K562 (cell line): Measurements from ENCODE around the gene STAT6. TPM values are rescaled to one million over a fixed set of nuclear protein-coding genes. Genes with fewer than 3 reads are reported as not detected.
"Not testable (repeated sequence)": the region's sequence is repeated elsewhere in the genome, so short reads cannot be mapped to it uniquely, and the experiment has no call there.

ENCODE experiments used
- ATAC-seq: fragments of 200-7000 bp; cut with Tn5 transposase; 3 replicates; pipeline ENCODE4 v1.9.1; 2020; ENCODE audit warnings: moderate library complexity
- BruUV-seq: library from RNA; stranded (reverse); fragments of 400-500 nt; replicated peaks from 2 replicates; lab custom pipeline; 2021; lab: Mats Ljungman, UMichigan
- CTCF ChIA-PET: fragments of 300-600 bp; formaldehyde crosslinking; extraction: SDS; loops from one replicate; lab custom pipeline; 2021; ENCODE audit warnings: low intra/inter-chr PET ratio; lab: Yijun Ruan, JAX
- POLR2A ChIA-PET: fragments of 300-600, 350-650 bp; sonication (Branson Sonifier 250); formaldehyde crosslinking; extraction: SDS; loops from one replicate; lab custom pipeline; 2021; ENCODE audit warnings: antibody characterized with exemption, inconsistent platforms; lab: Yijun Ruan, JAX
- DNase-seq, 4 experiments: peaks; one replicate each; pipeline versions ENCODE4 v3.0.0 to v3.0.0-alpha.2; 2011 to 2018; ENCODE audit warnings: low spot score in 3 of 4, mixed read lengths in 3 of 4; ENCODE audit errors: extremely low read depth in 1 of 4
- FAIRE-seq: peaks from 2 replicates; lab custom pipeline; 2011; peaks lifted over from hg19 to GRCh38; lab: Jason Lieb, UNC
- H2AFZ ChIP-seq: 2 replicates; pipeline ENCODE4 v1.6.0; 2011; ENCODE audit warnings: low read depth, low read length, control low read depth, inconsistent platforms
- H3K27ac ChIP-seq: fragments of 200-600 bp; 3 replicates; pipeline ENCODE4 v1.8.0; 2011; ENCODE audit warnings: low read depth, mild to moderate bottlenecking, control low read depth, inconsistent platforms, low read length, moderate library complexity, mixed read lengths; ENCODE audit errors: extremely low read depth
- H3K27me3 ChIP-seq, 2 experiments: fragments of 300-600 bp in 1 of 2; 2 replicates in 1 of 2; 3 replicates in 1 of 2; pipeline versions ENCODE4 v1.6.0 to v1.8.0; 2011; ENCODE audit warnings: inconsistent platforms in 2 of 2, low read length in 2 of 2, mild to moderate bottlenecking in 1 of 2, mixed read lengths in 1 of 2, moderate library complexity in 1 of 2; ENCODE audit not compliant: control insufficient read depth in 2 of 2, insufficient read depth in 2 of 2
- H3K36me3 ChIP-seq: fragments of 300-600 bp; 3 replicates; pipeline ENCODE4 v1.8.0; 2011; ENCODE audit warnings: mild to moderate bottlenecking, low read length, inconsistent platforms; ENCODE audit not compliant: control insufficient read depth, insufficient read depth
- H3K4me1 ChIP-seq, 2 experiments: fragments of 200-600 bp in 1 of 2; replicated peaks in 1 of 2; 2 replicates in 1 of 2; 3 replicates in 1 of 2; pipeline versions ENCODE4 v1.5.1 to v1.8.0; 2011; ENCODE audit warnings: inconsistent platforms in 2 of 2, low read length in 2 of 2, mild to moderate bottlenecking in 1 of 2, mixed read lengths in 1 of 2, moderate library complexity in 1 of 2; ENCODE audit not compliant: control insufficient read depth in 2 of 2, insufficient read depth in 2 of 2
- H3K4me2 ChIP-seq: 2 replicates; pipeline ENCODE4 v1.6.1; 2011; ENCODE audit warnings: low read length, control low read depth, inconsistent platforms, mixed read lengths; ENCODE audit not compliant: insufficient read depth
- H3K4me3 ChIP-seq: fragments of 200-600 bp; sonication (generic), shearing (Covaris generic); 2 replicates; pipeline ENCODE4 v1.5.1; 2016; ENCODE audit warnings: control low read depth, inconsistent platforms
- H3K79me2 ChIP-seq: fragments of 200-600 bp; 3 replicates; pipeline ENCODE4 v1.8.0; 2011; ENCODE audit warnings: low read length, inconsistent platforms; ENCODE audit not compliant: control insufficient read depth, insufficient read depth
- H3K9ac ChIP-seq, 2 experiments: 2 replicates each; pipeline versions ENCODE4 v1.6.0 to v1.6.1; 2011; ENCODE audit warnings: low read depth in 2 of 2, low read length in 2 of 2, control low read depth in 1 of 2, inconsistent platforms in 1 of 2, mild to moderate bottlenecking in 1 of 2, mixed read lengths in 1 of 2; ENCODE audit not compliant: insufficient read depth in 1 of 2
- H3K9me1 ChIP-seq: one replicate; pipeline ENCODE4 v1.6.0; 2011; ENCODE audit warnings: inconsistent platforms, mild to moderate bottlenecking, low read length, moderate library complexity; ENCODE audit not compliant: control insufficient read depth, insufficient read depth
- H3K9me3 ChIP-seq: replicated peaks from 2 replicates; pipeline ENCODE4 v1.5.1; 2011; ENCODE audit warnings: low read depth, low read length, inconsistent platforms; ENCODE audit not compliant: control insufficient read depth, insufficient read depth
- H4K20me1 ChIP-seq: replicated peaks from 2 replicates; pipeline ENCODE4 v1.6.1; 2011; ENCODE audit warnings: low read length, inconsistent platforms, mixed read lengths; ENCODE audit not compliant: control insufficient read depth, insufficient read depth
- WGBS: fragments of 100-300 bp; shearing (Covaris generic); methylation state at CpG from one replicate; pipeline ENCODE4 v1.1.6; 2016; ENCODE audit warnings: low coverage, mixed read lengths; ENCODE audit not compliant: insufficient coverage; ENCODE audit errors: missing lambda C conversion rate; 5-methylcytosine and 5-hydroxymethylcytosine counted together
- in situ Hi-C: fragments of 300-500 bp; cut with MboI; formaldehyde crosslinking; loops from 4 replicates; pipeline ENCODE4 v1.15.0; 2018; ENCODE audit warnings: inconsistent platforms, mixed read lengths
- intact Hi-C: fragments of 100-400 bp; cut with micrococcal nuclease; formaldehyde crosslinking; loops from 2 replicates; pipeline ENCODE4 v1.14.2; 2022
- polyA plus RNA-seq, 8 experiments: library from polyadenylated mRNA; depleted of rRNA in 4 of 8; stranded (reverse) in 5 of 8; unstranded in 3 of 8; fragments of >200 nt; fragmentation: Nextera tagmentation in 2 of 8; fragmentation: Illumina TruSeq in 1 of 8; extraction: Ambion mirVana in 2 of 8; extraction: Trizol in 1 of 8; gene quantifications; 2 replicates each; pipeline versions ENCODE4 v1.2.1 to v1.2.3, GENCODE V29; 2011 to 2014; ENCODE audit warnings: inconsistent platforms in 1 of 8, missing spikeins in 1 of 8
- total RNA-seq, 7 experiments: library from RNA; depleted of rRNA in 6 of 7; stranded (reverse); fragments of >200 nt in 6 of 7; fragmentation: Illumina TruSeq in 2 of 7; extraction: Trizol in 2 of 7; gene quantifications; 2 replicates each; pipeline versions ENCODE4 v1.2.1 to v1.2.3, GENCODE V29; 2011 to 2021; ENCODE audit warnings: low replicate concordance in 1 of 7
- TF ChIP-seq, protein P1 (sequence below), 2 experiments: fragments of 450-650 bp; IDR thresholded peaks; 2 replicates each; pipeline ENCODE4 v1.6.1; 2018; ENCODE audit warnings: mild to moderate bottlenecking in 2 of 2, low read depth in 1 of 2; ENCODE audit not compliant: partially characterized antibody in 2 of 2

The STAT6 gene
- total and polyA plus RNA-seq, 9 of the 15 experiments (the other 6 are each of a cell fraction or from before 2014, with no cell fraction given): 2.4 to 49.5 (median 26.5) TPM

DNA sequence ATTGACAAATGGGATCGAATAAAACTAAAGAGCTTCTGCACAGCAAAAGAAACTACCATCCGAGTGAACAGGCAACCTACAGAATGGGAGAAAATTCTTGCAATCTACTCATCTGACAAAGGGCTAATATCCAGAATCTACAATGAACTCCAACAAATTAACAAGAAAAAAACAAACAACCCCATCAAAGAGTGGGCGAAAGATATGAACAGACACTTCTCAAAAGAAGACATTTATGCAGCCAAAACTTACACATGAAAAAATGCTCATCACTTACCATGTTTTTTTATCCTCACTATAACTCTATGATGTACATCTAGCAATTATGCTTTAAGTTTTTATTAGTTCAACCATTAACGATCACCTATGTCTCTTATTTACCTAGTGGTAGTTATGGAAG is 57.3 kb downstream of the STAT6 start:
- H3K79me2 ChIP-seq, H3K4me3 ChIP-seq, H3K4me2 ChIP-seq, H4K20me1 ChIP-seq, H3K27me3 ChIP-seq, BruUV-seq, DNase-seq, FAIRE-seq, H3K9me3 ChIP-seq, CTCF ChIA-PET, H3K4me1 ChIP-seq, H3K27ac ChIP-seq, H2AFZ ChIP-seq, H3K9ac ChIP-seq, intact Hi-C loops, H3K9me1 ChIP-seq, ATAC-seq: not testable (repeated sequence)
- peaks cover 31% of the 10 kb centered on the region; the same call in 2 of the 3 replicates for H3K36me3 ChIP-seq
- POLR2A ChIA-PET: interaction anchor here (0.5 kb wide), 1 partner anchor 136 kb away, joined by 3 read pairs; no protein-coding TSS in a partner anchor
- 88% methylated on average over 4 of the region's 4 CpGs for WGBS
- in situ Hi-C loops: loop anchor here (5.0 kb wide), 1 partner anchor 42 kb away; no protein-coding TSS in a partner anchor
- TF ChIP-seq, protein P1, sequence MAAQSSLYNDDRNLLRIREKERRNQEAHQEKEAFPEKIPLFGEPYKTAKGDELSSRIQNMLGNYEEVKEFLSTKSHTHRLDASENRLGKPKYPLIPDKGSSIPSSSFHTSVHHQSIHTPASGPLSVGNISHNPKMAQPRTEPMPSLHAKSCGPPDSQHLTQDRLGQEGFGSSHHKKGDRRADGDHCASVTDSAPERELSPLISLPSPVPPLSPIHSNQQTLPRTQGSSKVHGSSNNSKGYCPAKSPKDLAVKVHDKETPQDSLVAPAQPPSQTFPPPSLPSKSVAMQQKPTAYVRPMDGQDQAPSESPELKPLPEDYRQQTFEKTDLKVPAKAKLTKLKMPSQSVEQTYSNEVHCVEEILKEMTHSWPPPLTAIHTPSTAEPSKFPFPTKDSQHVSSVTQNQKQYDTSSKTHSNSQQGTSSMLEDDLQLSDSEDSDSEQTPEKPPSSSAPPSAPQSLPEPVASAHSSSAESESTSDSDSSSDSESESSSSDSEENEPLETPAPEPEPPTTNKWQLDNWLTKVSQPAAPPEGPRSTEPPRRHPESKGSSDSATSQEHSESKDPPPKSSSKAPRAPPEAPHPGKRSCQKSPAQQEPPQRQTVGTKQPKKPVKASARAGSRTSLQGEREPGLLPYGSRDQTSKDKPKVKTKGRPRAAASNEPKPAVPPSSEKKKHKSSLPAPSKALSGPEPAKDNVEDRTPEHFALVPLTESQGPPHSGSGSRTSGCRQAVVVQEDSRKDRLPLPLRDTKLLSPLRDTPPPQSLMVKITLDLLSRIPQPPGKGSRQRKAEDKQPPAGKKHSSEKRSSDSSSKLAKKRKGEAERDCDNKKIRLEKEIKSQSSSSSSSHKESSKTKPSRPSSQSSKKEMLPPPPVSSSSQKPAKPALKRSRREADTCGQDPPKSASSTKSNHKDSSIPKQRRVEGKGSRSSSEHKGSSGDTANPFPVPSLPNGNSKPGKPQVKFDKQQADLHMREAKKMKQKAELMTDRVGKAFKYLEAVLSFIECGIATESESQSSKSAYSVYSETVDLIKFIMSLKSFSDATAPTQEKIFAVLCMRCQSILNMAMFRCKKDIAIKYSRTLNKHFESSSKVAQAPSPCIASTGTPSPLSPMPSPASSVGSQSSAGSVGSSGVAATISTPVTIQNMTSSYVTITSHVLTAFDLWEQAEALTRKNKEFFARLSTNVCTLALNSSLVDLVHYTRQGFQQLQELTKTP (IDR thresholded peaks at IDR 0.05; ENCODE audit: low read depth in 1 of 2, partially characterized antibody in 2 of 2): peak in 1 of 2 experiments; percentile 98
